Fibroblast of lung (primary cell): ENCODE results near the gene MMS19. TPM values are rescaled to one million over a fixed set of nuclear protein-coding genes. Genes with fewer than 3 reads are reported as not detected.
A peak's percentile ranks its signal among the peaks of the same experiment; 100 is the strongest.

Experiments used
- DNase-seq, 2 donors: peaks; one replicate each; pipeline versions ENCODE4 v3.0.0 to v3.0.0-alpha.2; 2010; ENCODE audit warnings: low read depth in 2 of 2
- H2AFZ ChIP-seq: 2 replicates; pipeline ENCODE4 v1.5.1; 2012; ENCODE audit warnings: low read length, control low read depth, inconsistent platforms
- H3K27ac ChIP-seq: 2 replicates; pipeline ENCODE4 v1.5.1; 2011; ENCODE audit warnings: low read length, control low read depth; ENCODE audit not compliant: insufficient read depth
- H3K27me3 ChIP-seq: 2 replicates; pipeline ENCODE4 v1.5.1; 2011; ENCODE audit warnings: mild to moderate bottlenecking, low read length; ENCODE audit not compliant: control insufficient read depth, insufficient read depth
- H3K36me3 ChIP-seq: 2 replicates; pipeline ENCODE4 v1.5.1; 2011; ENCODE audit warnings: low read length; ENCODE audit not compliant: control insufficient read depth, insufficient read depth
- H3K4me1 ChIP-seq: 2 replicates; pipeline ENCODE4 v1.5.1; 2011; ENCODE audit warnings: low read length; ENCODE audit not compliant: control insufficient read depth, insufficient read depth; ENCODE audit errors: extremely low read depth
- H3K4me2 ChIP-seq: 2 replicates; pipeline ENCODE4 v1.5.1; 2011; ENCODE audit warnings: low read length, control low read depth; ENCODE audit not compliant: insufficient read depth; ENCODE audit errors: extremely low read depth
- H3K4me3 ChIP-seq, 4 experiments: fragments of 200-600 bp in 1 of 4; sonication (generic) in 1 of 4; replicated peaks in 1 of 4; 2 replicates each; pipeline ENCODE4 v1.5.1; 2011 to 2016; ENCODE audit warnings: low read length in 4 of 4, low read depth in 3 of 4, mild to moderate bottlenecking in 3 of 4, control low read depth in 2 of 4, inconsistent platforms in 1 of 4, mixed read lengths in 1 of 4; ENCODE audit not compliant: insufficient read depth in 1 of 4; ENCODE audit errors: control extremely low read depth in 1 of 4
- H3K79me2 ChIP-seq: 2 replicates; pipeline ENCODE4 v1.5.1; 2012; ENCODE audit warnings: mild to moderate bottlenecking, low read length, inconsistent platforms; ENCODE audit not compliant: control insufficient read depth, insufficient read depth
- H3K9ac ChIP-seq: 2 replicates; pipeline ENCODE4 v1.5.1; 2011; ENCODE audit warnings: mild to moderate bottlenecking, low read length, control low read depth; ENCODE audit not compliant: insufficient read depth
- H3K9me3 ChIP-seq: 2 replicates; pipeline ENCODE4 v1.5.1; 2012; ENCODE audit warnings: low read depth, low read length; ENCODE audit not compliant: control insufficient read depth, insufficient read depth
- H4K20me1 ChIP-seq: 2 replicates; pipeline ENCODE4 v1.5.1; 2011; ENCODE audit warnings: low read length; ENCODE audit not compliant: control insufficient read depth, insufficient read depth; ENCODE audit errors: extremely low read depth
- CTCF ChIP-seq, 2 donors: IDR thresholded peaks in 1 of 2; conservative IDR thresholded peaks in 1 of 2; 1 replicate in 1 of 2; 2 replicates in 1 of 2; pipeline ENCODE4 v1.5.1; 2011 to 2012; ENCODE audit warnings: low read length in 2 of 2, control low read depth in 1 of 2, inconsistent platforms in 1 of 2, low read depth in 1 of 2, mild to moderate bottlenecking in 1 of 2
- EZH2 ChIP-seq: IDR thresholded peaks from 2 replicates; pipeline ENCODE4 v1.5.1; 2012; ENCODE audit warnings: low read length, control low read depth, mild to moderate bottlenecking; ENCODE audit errors: missing control alignments
- polyA plus RNA-seq, 2 donors: library from polyadenylated mRNA; depleted of rRNA in 1 of 2; stranded (reverse) in 1 of 2; unstranded in 1 of 2; fragments of >200 nt; gene quantifications; 2 replicates each; pipeline ENCODE4 v1.2.1, GENCODE V29; 2011 to 2012; ENCODE audit warnings: missing spikeins in 1 of 2
- total RNA-seq: library from RNA; depleted of rRNA; stranded (reverse); fragments of >200 nt; gene quantifications from 2 replicates; pipeline ENCODE4 v1.2.1, GENCODE V29; 2014

Gene MMS19
- total and polyA plus RNA-seq, 2 donors (not counting 1 experiment from before 2014, with no cell fraction given), result 44.7 to 64.7 TPM

- no peak overlapping the region for H2AFZ ChIP-seq
- no peaks in the 10 kb centered on the region for H3K27me3 ChIP-seq
- no peaks in the 10 kb centered on the region for H3K79me2 ChIP-seq
- H3K4me1 ChIP-seq, result peaks cover 2% of the 10 kb centered on the region
- H3K36me3 ChIP-seq, result peaks cover 30% of the 10 kb centered on the region
- no peak overlapping the region for H3K4me2 ChIP-seq
- H3K9me3 ChIP-seq, result no peaks in the 10 kb centered on the region
- H3K4me3 ChIP-seq, result no peak overlapping the region
- DNase-seq, result peak in 1 of 2 donors; percentile 62
- TF ChIP-seq EZH2 (no peak), CTCF (conservative IDR thresholded peaks at IDR 0.05 in 1 of 2, IDR thresholded peaks at IDR 0.05 in 1 of 2; ENCODE audit: low read depth in 1 of 2, low read length in 2 of 2) (no peak)
- no peak overlapping the region for H3K27ac ChIP-seq
- no peaks in the 10 kb centered on the region for H4K20me1 ChIP-seq
- no peak overlapping the region for H3K9ac ChIP-seq
These were observed 31.5 kb downstream of the MMS19 start for GRCh38 chr10:97466755-97467154.

- Histone ChIP-seq H3K79me2 (no peaks in the 10 kb centered on the region), H2AFZ (no peak overlapping the region), H3K27ac (no peak overlapping the region), H3K36me3 (peaks cover 36% of the 10 kb centered on the region), H4K20me1 (no peaks in the 10 kb centered on the region), H3K9me3 (no peaks in the 10 kb centered on the region), H3K27me3 (no peaks in the 10 kb centered on the region), H3K4me2 (no peak overlapping the region), H3K4me1 (peaks cover 2% of the 10 kb centered on the region), H3K4me3 (no peak overlapping the region), H3K9ac (no peak overlapping the region)
- DNase-seq, result no peak
- TF ChIP-seq EZH2 (no peak), CTCF (conservative IDR thresholded peaks at IDR 0.05 in 1 of 2, IDR thresholded peaks at IDR 0.05 in 1 of 2; ENCODE audit: low read depth in 1 of 2, low read length in 2 of 2) (no peak)
These were observed 32.2 kb downstream of the MMS19 start for GRCh38 chr10:97465982-97466381.

GRCh38 chr10:97464226-97464625 lies 34.0 kb downstream of the MMS19 start:
- H4K20me1 ChIP-seq, result no peaks in the 10 kb centered on the region
- H3K4me3 ChIP-seq, result no peak overlapping the region
- H3K9me3 ChIP-seq, result no peaks in the 10 kb centered on the region
- H3K4me1 ChIP-seq, result peaks cover 2% of the 10 kb centered on the region
- DNase-seq, result no peak
- no peaks in the 10 kb centered on the region for H3K79me2 ChIP-seq
- no peaks in the 10 kb centered on the region for H3K27me3 ChIP-seq
- H3K36me3 ChIP-seq, result peaks cover 30% of the 10 kb centered on the region
- no peak overlapping the region for H2AFZ ChIP-seq
- no peak for TF ChIP-seq CTCF (conservative IDR thresholded peaks at IDR 0.05 in 1 of 2, IDR thresholded peaks at IDR 0.05 in 1 of 2; ENCODE audit: low read depth in 1 of 2, low read length in 2 of 2)
- no peak for TF ChIP-seq EZH2
- H3K4me2 ChIP-seq, result no peak overlapping the region
- H3K9ac ChIP-seq, result no peak overlapping the region
- H3K27ac ChIP-seq, result no peak overlapping the region
